Endothelial cell of umbilical vein (primary cell): ENCODE measurements around the gene RASAL1. TPM values are rescaled to one million over a fixed set of nuclear protein-coding genes. Genes with fewer than 3 reads are reported as not detected.

Source experiments
- BruUV-seq: library from RNA; stranded (reverse); fragments of 400-500 nt; replicated peaks from 2 replicates; lab custom pipeline; 2021; lab: Mats Ljungman, UMichigan
- CTCF ChIA-PET: fragments of 300-600, 350-600 bp; sonication (Branson Sonifier 250); formaldehyde crosslinking; loops from one replicate; lab custom pipeline; 2021; ENCODE audit warnings: antibody characterized with exemption, inconsistent platforms; lab: Charles Lee
- POLR2A ChIA-PET: fragments of 300-600, 350-600 bp; sonication (Branson Sonifier 250); formaldehyde crosslinking; loops from one replicate; lab custom pipeline; 2021; ENCODE audit warnings: antibody characterized with exemption, inconsistent platforms; lab: Charles Lee
- DNase-seq: peaks from one replicate; pipeline ENCODE4 v3.0.0-alpha.2; 2011; ENCODE audit warnings: low read depth, low spot score
- FAIRE-seq: peaks from 2 replicates; lab custom pipeline; 2011; peaks lifted over from hg19 to GRCh38; lab: Jason Lieb, UNC
- H2AFZ ChIP-seq: 2 replicates; pipeline ENCODE4 v1.6.0; 2012; ENCODE audit warnings: low read depth, low read length, control low read depth, inconsistent platforms
- H3K27ac ChIP-seq: 2 replicates; pipeline ENCODE4 v1.5.1; 2011; ENCODE audit warnings: low read depth, mild to moderate bottlenecking, control low read depth, low read length, moderate library complexity; ENCODE audit not compliant: insufficient read depth
- H3K27me3 ChIP-seq, 2 experiments: 2 replicates each; pipeline versions ENCODE4 v1.6.0 to v1.6.1; 2011; ENCODE audit warnings: low read length in 2 of 2, mixed read lengths in 1 of 2; ENCODE audit not compliant: control insufficient read depth in 2 of 2, insufficient read depth in 2 of 2
- H3K36me3 ChIP-seq, 2 experiments: 2 replicates in 1 of 2; 3 replicates in 1 of 2; pipeline ENCODE4 v1.5.1; 2011; ENCODE audit warnings: low read length in 2 of 2, mild to moderate bottlenecking in 1 of 2, moderate library complexity in 1 of 2; ENCODE audit not compliant: control insufficient read depth in 2 of 2, insufficient read depth in 2 of 2; ENCODE audit errors: extremely low read depth in 1 of 2
- H3K4me1 ChIP-seq: 3 replicates; pipeline ENCODE4 v1.5.1; 2011; ENCODE audit warnings: mild to moderate bottlenecking, low read length; ENCODE audit not compliant: control insufficient read depth, insufficient read depth; ENCODE audit errors: extremely low read depth
- H3K4me2 ChIP-seq: 2 replicates; pipeline ENCODE4 v1.6.1; 2011; ENCODE audit warnings: low read length, control low read depth, mixed read lengths; ENCODE audit not compliant: insufficient read depth
- H3K4me3 ChIP-seq, 3 experiments: fragments of 200-600 bp in 1 of 3; sonication (generic), shearing (Covaris generic) in 1 of 3; replicated peaks in 1 of 3; 2 replicates each; pipeline ENCODE4 v1.5.1; 2011 to 2016; ENCODE audit warnings: control low read depth in 3 of 3, low read length in 3 of 3, mild to moderate bottlenecking in 2 of 3, inconsistent platforms in 1 of 3, low read depth in 1 of 3, moderate library complexity in 1 of 3; ENCODE audit not compliant: insufficient read depth in 1 of 3
- H3K79me2 ChIP-seq: 2 replicates; pipeline ENCODE4 v1.6.0; 2012; ENCODE audit warnings: low read length, inconsistent platforms; ENCODE audit not compliant: control insufficient read depth, insufficient read depth
- H3K9ac ChIP-seq: replicated peaks from 2 replicates; pipeline ENCODE3; 2011; ENCODE audit warnings: low read length, control low read depth; ENCODE audit not compliant: insufficient read depth; ENCODE audit errors: extremely low read depth
- H3K9me1 ChIP-seq: replicated peaks from 3 replicates; pipeline ENCODE4 v1.6.0; 2011; ENCODE audit warnings: mild to moderate bottlenecking, low read length; ENCODE audit not compliant: control insufficient read depth, insufficient read depth; ENCODE audit errors: extremely low read depth
- H3K9me3 ChIP-seq: replicated peaks from 2 replicates; pipeline ENCODE4 v1.5.1; 2012; ENCODE audit warnings: low read length, inconsistent platforms; ENCODE audit not compliant: control insufficient read depth, insufficient read depth
- H4K20me1 ChIP-seq: replicated peaks from 2 replicates; pipeline ENCODE3; 2011; ENCODE audit warnings: mild to moderate bottlenecking, low read length; ENCODE audit not compliant: control insufficient read depth, insufficient read depth; ENCODE audit errors: extremely low read depth
- CTCF ChIP-seq, 2 donors: IDR thresholded peaks; 1 replicate in 1 of 2; 2 replicates in 1 of 2; pipeline ENCODE4 v1.5.1; 2011; ENCODE audit warnings: low read length in 2 of 2, mild to moderate bottlenecking in 2 of 2, moderate library complexity in 2 of 2, control low read depth in 1 of 2, inconsistent platforms in 1 of 2, low read depth in 1 of 2; ENCODE audit not compliant: insufficient read depth in 1 of 2; ENCODE audit errors: extremely low read depth in 1 of 2
- EZH2 ChIP-seq: IDR thresholded peaks from 2 replicates; pipeline ENCODE4 v1.6.1; 2012; ENCODE audit warnings: borderline replicate concordance, low read depth, mild to moderate bottlenecking, moderate library complexity, low read length, inconsistent platforms; ENCODE audit not compliant: severe bottlenecking
- FOS ChIP-seq: IDR thresholded peaks from 2 replicates; pipeline ENCODE4 v1.6.1; 2011; ENCODE audit warnings: mild to moderate bottlenecking, low read length, moderate library complexity, borderline replicate concordance; ENCODE audit not compliant: insufficient read depth
- GATA2 ChIP-seq: IDR thresholded peaks from 2 replicates; pipeline ENCODE4 v1.7.0; 2011; ENCODE audit warnings: low read depth, mild to moderate bottlenecking, moderate library complexity, mixed read lengths, low read length; ENCODE audit not compliant: insufficient read length, insufficient read depth
- JUN ChIP-seq: IDR thresholded peaks from 2 replicates; pipeline ENCODE4 v1.6.1; 2011; ENCODE audit warnings: borderline replicate concordance, low read depth; ENCODE audit not compliant: insufficient read length, insufficient read depth
- MYC ChIP-seq: IDR thresholded peaks from one replicate; pipeline ENCODE4 v1.6.1; 2011; ENCODE audit warnings: mild to moderate bottlenecking, low read depth, low read length
- POLR2A ChIP-seq: IDR thresholded peaks from 2 replicates; pipeline ENCODE4 v1.6.1; 2012; ENCODE audit warnings: low read depth, mild to moderate bottlenecking, control low read depth, low read length
- POLR2AphosphoS5 ChIP-seq: IDR thresholded peaks from 2 replicates; pipeline ENCODE4 v1.6.1; 2012; ENCODE audit warnings: low read depth, mild to moderate bottlenecking, control low read depth, low read length, moderate library complexity; ENCODE audit not compliant: insufficient read depth
- dilution Hi-C: fragments of 300-500 bp; cut with MboI; formaldehyde crosslinking; loops from one replicate; pipeline ENCODE4 v1.15.0; 2019; ENCODE audit warnings: low sequenced_read_pairs; ENCODE audit not compliant: extremely low pct_ligation_motif_present
- intact Hi-C: fragments of 100-400 bp; cut with micrococcal nuclease; formaldehyde crosslinking; loops from one replicate; pipeline ENCODE4 v1.10.0; 2022
- polyA plus RNA-seq, 4 experiments: library from polyadenylated mRNA; depleted of rRNA in 3 of 4; stranded (reverse) in 3 of 4; unstranded in 1 of 4; fragments of >200 nt; gene quantifications; 2 replicates each; pipeline versions ENCODE4 v1.2.1 to v1.2.3, GENCODE V29; 2011 to 2012; ENCODE audit warnings: missing spikeins in 1 of 4
- total RNA-seq: library from RNA; stranded (reverse); gene quantifications from 2 replicates; pipeline ENCODE4 v1.2.3, GENCODE V29; 2021
- TF ChIP-seq, protein P1 (sequence below): IDR thresholded peaks from 2 replicates; pipeline ENCODE4 v1.6.1; 2011; ENCODE audit not compliant: insufficient read depth, insufficient read length

RASAL1 gene
- total and polyA plus RNA-seq, 2 donors (not counting 3 experiments of a cell fraction or from before 2014, with no cell fraction given), result not detected

DNA sequence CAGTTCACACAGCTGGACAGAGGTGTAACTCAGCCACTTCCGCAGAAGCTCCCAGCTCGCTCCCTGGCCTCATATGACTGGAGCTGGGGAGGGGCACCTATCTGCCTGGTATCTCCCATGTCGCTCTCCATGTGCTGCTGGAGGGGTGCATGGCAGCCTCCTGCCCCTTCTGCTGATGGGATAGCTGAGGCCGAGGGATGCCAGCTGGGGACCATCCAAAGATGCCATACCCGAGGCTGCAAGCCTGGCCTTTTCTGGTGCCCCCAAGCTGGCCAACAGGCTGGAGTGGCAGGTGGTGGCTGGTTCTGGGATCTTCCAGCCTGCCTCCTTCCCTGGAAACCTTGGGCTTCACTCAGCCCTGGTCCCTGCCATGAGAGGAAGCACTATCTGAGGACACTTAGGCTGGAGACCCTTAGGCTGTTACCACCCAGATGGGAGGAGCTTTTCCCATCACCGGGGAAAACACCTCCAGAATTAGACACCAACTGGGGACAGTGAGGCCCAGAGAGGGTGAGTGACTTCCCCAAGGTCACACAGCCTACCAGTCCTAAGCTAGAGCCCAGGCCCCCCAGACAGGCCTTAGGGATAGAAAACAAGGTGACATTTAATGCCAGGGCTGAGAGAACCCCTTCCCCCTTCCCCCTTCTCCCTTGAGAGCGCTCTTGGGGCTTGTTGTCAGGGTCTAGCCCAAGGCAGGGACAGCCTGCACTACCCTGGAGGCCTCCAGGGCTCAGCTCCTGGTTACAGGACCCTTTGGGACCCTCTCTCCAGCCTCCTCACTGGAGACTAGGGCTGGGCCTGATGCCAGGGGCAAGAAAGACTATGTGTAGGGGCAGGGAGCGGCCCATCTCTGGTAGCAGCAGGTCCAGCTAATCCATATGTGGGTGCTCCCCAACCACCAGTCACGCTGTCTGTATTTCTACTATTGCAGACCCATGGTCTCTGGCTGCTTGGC is 71.9 kb downstream of the RASAL1 start:
- H4K20me1 ChIP-seq, result no peaks in the 10 kb centered on the region
- intact Hi-C loops (no loop called here), dilution Hi-C loops (no loop called here)
- no peak overlapping the region for H3K9ac ChIP-seq
- no peaks in the 10 kb centered on the region for H3K36me3 ChIP-seq
- CTCF ChIA-PET, result interaction anchor here (1.3 kb wide), 1 partner anchor 26 kb away, joined by 4 read pairs; no protein-coding TSS in a partner anchor
- BruUV-seq, result no TSS peak
- no peak overlapping the region for H2AFZ ChIP-seq
- FAIRE-seq (no peak), DNase-seq (no peak)
- no peaks in the 10 kb centered on the region for H3K27me3 ChIP-seq
- H3K4me2 ChIP-seq, result no peak overlapping the region
- POLR2A ChIA-PET, result no interaction called here
- no peak overlapping the region for H3K27ac ChIP-seq
- H3K4me1 ChIP-seq, result no peaks in the 10 kb centered on the region
- no peaks in the 10 kb centered on the region for H3K9me3 ChIP-seq
- no peaks in the 10 kb centered on the region for H3K79me2 ChIP-seq
- H3K9me1 ChIP-seq, result no peaks in the 10 kb centered on the region
- TF ChIP-seq, protein P1, sequence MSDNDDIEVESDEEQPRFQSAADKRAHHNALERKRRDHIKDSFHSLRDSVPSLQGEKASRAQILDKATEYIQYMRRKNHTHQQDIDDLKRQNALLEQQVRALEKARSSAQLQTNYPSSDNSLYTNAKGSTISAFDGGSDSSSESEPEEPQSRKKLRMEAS, result no peak
- TF ChIP-seq MYC, result no peak
- H3K4me3 ChIP-seq, result no peak overlapping the region

GRCh38 chr12:113062502-113063395 is 72.8 kb downstream of the RASAL1 start:
- Histone ChIP-seq H3K9me3 (no peaks in the 10 kb centered on the region), H3K27me3 (peaks cover 0 to 3% of the 10 kb centered on the region in 2 experiments), H3K36me3 (no peaks in the 10 kb centered on the region), H3K9ac (no peak overlapping the region), H3K9me1 (no peaks in the 10 kb centered on the region), H3K4me2 (no peak overlapping the region), H4K20me1 (no peaks in the 10 kb centered on the region), H3K79me2 (no peaks in the 10 kb centered on the region), H3K4me3 (no peak overlapping the region), H3K4me1 (no peaks in the 10 kb centered on the region), H2AFZ (no peak overlapping the region), H3K27ac (no peak overlapping the region)
- no TSS peak for BruUV-seq
- no peak for FAIRE-seq
- intact Hi-C loops (no loop called here), dilution Hi-C loops (no loop called here)
- ChIA-PET CTCF (interaction anchor here (1.3 kb wide), 2 partner anchors 27 to 70 kb away, joined by 4 read pairs; no protein-coding TSS in a partner anchor), POLR2A (no interaction called here)
- TF ChIP-seq, protein P1, result no peak
- TF ChIP-seq FOS, result no peak
- no peak for TF ChIP-seq JUN
- no peak for TF ChIP-seq GATA2
- no peak for TF ChIP-seq CTCF (IDR thresholded peaks at IDR 0.05; ENCODE audit: extremely low read depth in 1 of 2, insufficient read depth in 1 of 2, low read depth in 1 of 2, low read length in 2 of 2)
- no peak for TF ChIP-seq MYC
- TF ChIP-seq POLR2AphosphoS5, result no peak
- no peak for TF ChIP-seq POLR2A
- TF ChIP-seq EZH2, result no peak
- DNase-seq, result no peak
